SH-SY5Y (cell line): ENCODE results near the gene UBE2Q2.

Source experiments
- GATA2 ChIP-seq: IDR thresholded peaks from 2 replicates; pipeline ENCODE4 v1.6.1; 2011; ENCODE audit warnings: mild to moderate bottlenecking, low read depth, low read length
- GATA3 ChIP-seq: IDR thresholded peaks from 2 replicates; pipeline ENCODE4 v1.6.1; 2011; ENCODE audit warnings: low read depth, mild to moderate bottlenecking, low read length, moderate library complexity

DNA sequence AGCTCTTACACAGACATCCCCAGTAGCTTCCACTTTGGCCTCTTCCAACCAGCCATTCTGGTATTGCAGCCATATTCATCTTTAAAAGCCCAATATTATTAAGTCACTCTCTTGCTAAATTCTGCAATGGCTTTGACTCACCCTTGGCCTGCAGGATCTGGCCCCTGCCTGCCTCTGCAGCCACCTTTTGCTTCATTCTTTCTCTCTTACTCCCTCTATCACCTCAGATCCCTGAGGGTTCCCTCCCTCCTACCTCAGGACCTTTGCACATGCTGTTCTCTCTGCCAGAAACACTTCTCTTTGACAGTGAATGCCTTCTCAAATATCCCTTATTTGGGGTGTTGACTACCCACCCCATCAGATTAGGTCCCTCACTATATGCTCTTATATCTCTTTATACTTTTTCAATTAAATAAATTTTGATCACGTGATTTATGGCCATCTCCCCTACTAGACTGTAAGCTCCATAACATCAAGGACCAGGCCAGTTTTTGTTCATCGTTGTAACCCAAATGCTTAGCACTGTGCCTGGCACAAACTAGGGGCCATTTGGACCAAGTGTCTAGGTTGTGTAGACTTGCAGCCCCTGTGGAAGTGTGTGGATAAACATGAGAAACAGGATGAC, 32.3 kb upstream of the UBE2Q2 start:
- TF ChIP-seq GATA2 (no peak), GATA3 (no peak)
